Prostate gland (tissue), 2 donors: ENCODE measurements around the gene PLAA. TPM values are rescaled to one million over a fixed set of nuclear protein-coding genes. Genes with fewer than 3 reads are reported as not detected.

ENCODE experiments used
- DNase-seq: peaks from one replicate; pipeline ENCODE4 v3.0.0-alpha.2; 2019; ENCODE audit warnings: low spot score
- H3K27ac ChIP-seq, 2 donors: fragments of 200-600 bp; sonication (generic); 2 replicates each; pipeline ENCODE4 v1.5.1; 2017 to 2019
- H3K27me3 ChIP-seq: fragments of 200-600 bp; sonication (generic); replicated peaks from 2 replicates; pipeline ENCODE4 v1.5.1; 2019; ENCODE audit not compliant: insufficient read depth
- H3K36me3 ChIP-seq, 2 donors: fragments of 200-600 bp; sonication (generic); 1 replicate in 1 of 2; 2 replicates in 1 of 2; pipeline versions ENCODE4 v1.5.1 to v1.8.1; 2017 to 2019
- H3K4me1 ChIP-seq: fragments of 200-600 bp; sonication (generic); replicated peaks from 2 replicates; pipeline ENCODE4 v1.5.1; 2019
- H3K4me3 ChIP-seq, 2 donors: fragments of 200-600 bp; sonication (generic); 2 replicates each; pipeline ENCODE4 v1.5.1; 2017 to 2019
- H3K9me3 ChIP-seq: fragments of 200-600 bp; sonication (generic); 2 replicates; pipeline ENCODE4 v1.5.1; 2017
- CTCF ChIP-seq, 4 experiments: fragments of 200-600 bp in 2 of 4; fragments of 450-650 bp in 2 of 4; sonication (generic) in 2 of 4; IDR thresholded peaks; 1 replicate in 3 of 4; 2 replicates in 1 of 4; pipeline ENCODE4 v1.5.1; 2016 to 2019; ENCODE audit warnings: antibody characterized with exemption in 4 of 4, mild to moderate bottlenecking in 2 of 4, moderate library complexity in 2 of 4
- POLR2A ChIP-seq: fragments of 450-650 bp; IDR thresholded peaks from one replicate; pipeline ENCODE4 v1.6.1; 2016; ENCODE audit warnings: antibody characterized with exemption, mild to moderate bottlenecking
- POLR2AphosphoS5 ChIP-seq: sonication (generic); formaldehyde crosslinking; IDR thresholded peaks from one replicate; pipeline ENCODE4 v1.6.1; 2017; ENCODE audit warnings: antibody characterized with exemption
- WGBS: methylation state at CpG from one replicate; pipeline ENCODE4 v1.1.5; 2018; 5-methylcytosine and 5-hydroxymethylcytosine counted together
- intact Hi-C: fragments of 100-400 bp; cut with DNase I; formaldehyde crosslinking; loops from one replicate; pipeline ENCODE4 v1.14.2; 2022
- total RNA-seq, 2 donors: library from RNA; depleted of rRNA; stranded (reverse); fragments of >200 nt; gene quantifications; one replicate each; pipeline ENCODE4 v1.1.0, GENCODE V29; 2016

The PLAA gene
- total RNA-seq, 2 donors from 2014 or later = 24.3 to 36.5 TPM

GRCh38 chr9:26919698-26920097 is 27.3 kb downstream of the PLAA start:
- no peaks in the 10 kb centered on the region for H3K27me3 ChIP-seq
- no peak overlapping the region for H3K27ac ChIP-seq
- TF ChIP-seq CTCF (IDR thresholded peaks at IDR 0.05) (no peak), POLR2AphosphoS5 (no peak), POLR2A (no peak)
- H3K4me3 ChIP-seq = no peak overlapping the region
- DNase-seq = no peak
- no peaks in the 10 kb centered on the region for H3K4me1 ChIP-seq
- H3K9me3 ChIP-seq = no peaks in the 10 kb centered on the region
- H3K36me3 ChIP-seq = no peaks in the 10 kb centered on the region
- intact Hi-C loops = no loop called here
- WGBS = 61% methylated on average over 1 of the region's 1 CpG

GRCh38 chr9:26913138-26913668 is 33.8 kb downstream of the PLAA start:
- H3K4me3 ChIP-seq = no peak overlapping the region
- DNase-seq = no peak
- WGBS = 93% methylated on average over 2 of the region's 2 CpGs
- intact Hi-C loops = no loop called here
- TF ChIP-seq POLR2A = no peak
- no peak for TF ChIP-seq POLR2AphosphoS5
- TF ChIP-seq CTCF (IDR thresholded peaks at IDR 0.05) = no peak
- H3K27ac ChIP-seq = no peak overlapping the region
- no peaks in the 10 kb centered on the region for H3K27me3 ChIP-seq
- H3K4me1 ChIP-seq = no peaks in the 10 kb centered on the region
- H3K36me3 ChIP-seq = no peaks in the 10 kb centered on the region
- no peaks in the 10 kb centered on the region for H3K9me3 ChIP-seq

- no peaks in the 10 kb centered on the region for H3K36me3 ChIP-seq
- WGBS = 84% methylated on average over 1 of the region's 1 CpG
- H3K27ac ChIP-seq = no peak overlapping the region
- H3K4me1 ChIP-seq = no peaks in the 10 kb centered on the region
- H3K27me3 ChIP-seq = no peaks in the 10 kb centered on the region
- TF ChIP-seq CTCF (IDR thresholded peaks at IDR 0.05) (no peak), POLR2A (no peak), POLR2AphosphoS5 (no peak)
- no peak for DNase-seq
- no peaks in the 10 kb centered on the region for H3K9me3 ChIP-seq
- intact Hi-C loops = no loop called here
- H3K4me3 ChIP-seq = no peak overlapping the region
Measured at GRCh38 chr9:26904671-26905070, 42.4 kb downstream of the PLAA start.

- intact Hi-C loops = no loop called here
- Histone ChIP-seq H3K27ac (no peak overlapping the region), H3K9me3 (no peaks in the 10 kb centered on the region), H3K4me1 (no peaks in the 10 kb centered on the region), H3K4me3 (no peak overlapping the region), H3K36me3 (no peaks in the 10 kb centered on the region), H3K27me3 (no peaks in the 10 kb centered on the region)
- no peak for DNase-seq
- TF ChIP-seq POLR2A = no peak
- TF ChIP-seq POLR2AphosphoS5 = no peak
- TF ChIP-seq CTCF (IDR thresholded peaks at IDR 0.05) = no peak
- 69% methylated on average over 3 of the region's 3 CpGs for WGBS
Measured at GRCh38 chr9:26904070-26904469, 43.0 kb downstream of the PLAA start.

GRCh38 chr9:26893030-26893676 is 53.9 kb downstream of the PLAA start:
- Histone ChIP-seq H3K27ac (peak overlapping the region; percentile 93 to 97), H3K4me3 (peak overlapping the region; percentile 84 to 100), H3K27me3 (no peaks in the 10 kb centered on the region), H3K4me1 (peaks cover 3% of the 10 kb centered on the region), H3K9me3 (no peaks in the 10 kb centered on the region), H3K36me3 (no peaks in the 10 kb centered on the region)
- intact Hi-C loops = loop anchor here (2.0 to 5.0 kb wide), 3 partner anchors 54 to 679 kb away; partner anchors contain the start of genes C9orf72 and PLAA
- TF ChIP-seq CTCF (IDR thresholded peaks at IDR 0.05) (no peak), POLR2A (no peak), POLR2AphosphoS5 (no peak)
- WGBS = 6% methylated on average over 7 of the region's 7 CpGs
- DNase-seq = no peak
